GM21390 (cell line): Measurements from ENCODE around the gene ZNF48.

Experiments
- ATAC-seq: cut with Tn5 transposase; IDR thresholded peaks from one replicate; pipeline ENCODE4 v1.9.1; 2021; ENCODE audit not compliant: unreplicated experiment

ZNF48 gene

DNA sequence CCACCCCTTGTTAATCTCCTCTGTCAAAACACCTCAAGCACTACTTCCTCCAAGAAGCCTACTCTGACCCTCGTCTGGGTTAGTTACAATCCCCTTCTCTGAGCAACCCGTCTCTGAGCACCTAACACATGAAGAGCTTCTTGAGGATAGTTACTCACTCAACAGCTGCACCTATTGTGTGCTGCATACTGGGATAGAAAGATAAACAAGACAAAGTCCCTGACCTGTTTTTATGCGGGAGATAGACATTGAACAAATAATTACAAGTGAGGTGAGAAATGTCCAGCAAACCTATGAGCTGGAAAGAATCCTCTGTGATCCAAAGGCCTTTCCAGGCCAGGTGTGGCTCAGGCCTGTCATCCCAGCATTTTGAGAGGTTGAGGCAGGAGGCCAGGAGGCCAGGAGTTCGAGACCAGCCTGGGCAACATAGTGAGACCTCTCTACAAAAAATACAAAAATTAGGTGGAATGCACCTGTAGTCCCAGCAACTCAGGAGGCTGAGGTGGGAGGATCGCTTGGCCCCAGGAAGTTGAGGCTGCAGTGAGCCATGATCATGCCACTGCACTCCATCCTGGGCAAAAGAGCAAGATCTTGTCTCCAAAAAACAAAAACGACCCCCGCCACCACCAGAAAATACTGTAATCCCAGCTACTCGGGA lies 6.7 kb downstream of the ZNF48 start:
- no peak for ATAC-seq

DNA sequence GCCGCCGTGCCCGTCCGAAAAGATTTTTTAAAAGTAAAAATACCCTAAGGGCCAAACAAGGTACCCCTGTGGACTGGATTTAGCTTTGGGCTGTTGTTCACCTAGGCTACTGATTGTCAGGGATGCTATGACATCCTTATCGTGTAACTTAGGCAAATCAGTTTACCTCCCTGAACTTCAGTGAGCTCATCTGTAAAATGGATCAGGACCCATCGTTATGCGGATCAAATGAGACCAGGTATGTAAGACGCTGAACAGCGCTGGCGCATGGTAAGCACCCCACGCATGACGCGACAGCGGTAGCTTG lies 11.5 kb downstream of the ZNF48 start:
- no peak for ATAC-seq

DNA sequence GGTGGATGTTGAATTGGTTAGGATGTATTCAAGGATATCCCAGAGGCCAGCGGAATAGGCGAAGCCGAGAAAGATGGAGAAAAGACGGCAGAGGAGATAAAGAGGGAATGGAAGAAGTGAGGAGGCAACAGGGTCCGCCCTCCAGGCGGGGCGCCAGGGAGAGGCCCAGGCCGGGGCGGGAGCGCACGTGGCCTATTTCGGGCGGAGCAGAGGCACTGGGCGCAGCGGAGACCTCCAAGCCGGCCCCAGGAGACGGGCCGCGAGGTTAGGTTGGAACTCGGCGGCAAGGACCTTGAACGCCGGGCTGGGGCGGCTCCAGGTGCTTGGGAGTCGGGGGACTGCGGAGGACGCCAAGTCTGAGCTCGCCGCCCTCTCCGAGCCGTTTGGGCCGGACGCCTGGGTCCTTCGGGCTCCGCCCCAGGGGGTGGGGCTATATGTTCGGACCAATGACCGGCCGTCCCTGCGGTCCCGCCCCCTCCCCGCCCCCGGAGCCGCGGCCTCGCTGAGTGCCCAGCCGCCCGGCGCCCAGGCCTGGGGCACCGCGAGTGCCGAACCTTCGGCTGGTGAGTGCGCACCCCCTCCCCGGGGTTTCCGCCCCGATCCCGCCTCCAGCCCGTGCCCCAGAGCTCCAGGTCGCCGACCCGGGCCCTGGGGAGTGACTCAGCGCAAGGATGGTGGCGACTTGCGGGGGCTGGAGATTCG lies 12.0 kb downstream of the ZNF48 start, which contains the start of gene ZNF771:
Gene ZNF771, plus strand, starts transcription at position 505 of the 702 bp plus-strand sequence. CDS start 448 bp downstream, outside the sequence.
- peak; percentile 80 for ATAC-seq

DNA sequence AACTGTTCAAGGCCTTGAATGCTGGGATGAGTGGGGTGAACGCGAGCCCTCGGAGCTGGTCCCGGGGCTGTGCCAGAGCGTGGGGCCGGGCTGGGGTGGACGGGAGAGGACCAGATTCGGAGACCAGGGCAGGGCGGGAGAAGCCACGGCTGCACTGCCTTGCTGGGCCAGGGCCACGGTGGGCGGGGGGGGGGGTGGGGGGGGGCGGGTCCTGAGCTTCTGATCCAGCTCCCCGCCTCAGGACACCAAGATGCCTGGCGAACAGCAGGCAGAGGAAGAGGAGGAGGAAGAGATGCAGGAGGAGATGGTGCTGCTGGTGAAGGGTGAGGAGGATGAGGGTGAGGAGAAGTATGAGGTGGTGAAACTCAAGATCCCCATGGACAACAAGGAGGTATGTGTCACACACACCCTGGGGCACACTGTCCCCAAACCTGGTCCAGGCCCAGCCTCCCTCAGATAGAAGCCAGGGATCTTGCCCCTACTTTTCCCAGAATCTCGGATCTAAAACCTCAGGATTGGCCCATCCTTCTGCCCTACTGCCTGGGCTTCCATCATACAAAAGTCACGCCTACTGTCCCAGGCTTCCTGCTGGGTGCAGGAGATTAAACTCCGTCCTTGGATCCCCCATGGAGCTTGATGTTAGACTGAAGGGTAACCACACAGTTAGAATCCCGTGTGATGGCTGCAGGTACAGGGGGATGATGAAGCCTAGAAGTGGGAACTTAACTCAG lies 12.7 kb downstream of the ZNF48 start:
- no peak for ATAC-seq

DNA sequence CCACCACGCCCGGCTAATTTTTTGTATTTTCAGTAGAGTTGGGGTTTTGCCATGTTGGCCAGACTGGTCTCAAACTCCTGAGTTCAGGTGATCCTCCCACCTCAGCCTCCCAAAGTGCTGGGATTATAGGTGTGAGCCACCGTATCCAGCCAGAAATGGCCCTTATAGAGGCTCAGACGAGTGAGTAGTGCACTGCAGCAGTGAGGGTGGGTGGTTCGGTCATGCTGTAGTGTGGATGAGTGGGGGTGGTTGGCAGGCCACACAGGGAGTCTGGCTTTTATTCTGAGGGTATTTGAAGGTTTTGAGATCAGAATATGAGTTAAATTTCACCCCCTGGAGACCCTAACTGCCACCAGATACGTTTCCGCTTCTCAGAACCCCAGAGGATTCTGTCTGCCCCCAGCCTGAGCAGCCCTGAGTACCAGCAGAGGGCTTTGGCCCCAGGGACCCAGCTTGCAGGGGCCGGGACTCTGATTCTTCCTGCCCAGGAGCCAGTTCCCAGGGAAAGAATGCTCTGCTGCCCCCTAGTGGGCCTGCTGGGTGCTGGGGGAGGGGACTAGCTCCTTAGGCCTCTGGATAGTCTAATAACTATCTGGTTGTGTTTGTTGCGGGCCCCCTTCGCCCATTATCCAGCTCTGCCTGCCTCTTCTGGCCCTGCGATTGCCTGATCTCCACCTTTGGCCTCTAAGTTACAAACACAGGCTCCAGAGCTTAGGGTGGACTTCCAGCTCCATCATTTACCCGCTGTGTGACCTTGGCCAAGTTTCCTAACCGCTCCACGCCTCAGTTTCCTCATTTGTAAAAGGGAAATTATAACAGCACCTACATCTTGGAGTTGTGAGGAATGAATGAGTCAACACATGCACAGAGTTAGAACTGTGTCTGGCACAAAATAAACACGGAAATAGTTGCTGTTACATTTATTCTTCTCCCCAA lies 14.2 kb downstream of the ZNF48 start:
- ATAC-seq = no peak

DNA sequence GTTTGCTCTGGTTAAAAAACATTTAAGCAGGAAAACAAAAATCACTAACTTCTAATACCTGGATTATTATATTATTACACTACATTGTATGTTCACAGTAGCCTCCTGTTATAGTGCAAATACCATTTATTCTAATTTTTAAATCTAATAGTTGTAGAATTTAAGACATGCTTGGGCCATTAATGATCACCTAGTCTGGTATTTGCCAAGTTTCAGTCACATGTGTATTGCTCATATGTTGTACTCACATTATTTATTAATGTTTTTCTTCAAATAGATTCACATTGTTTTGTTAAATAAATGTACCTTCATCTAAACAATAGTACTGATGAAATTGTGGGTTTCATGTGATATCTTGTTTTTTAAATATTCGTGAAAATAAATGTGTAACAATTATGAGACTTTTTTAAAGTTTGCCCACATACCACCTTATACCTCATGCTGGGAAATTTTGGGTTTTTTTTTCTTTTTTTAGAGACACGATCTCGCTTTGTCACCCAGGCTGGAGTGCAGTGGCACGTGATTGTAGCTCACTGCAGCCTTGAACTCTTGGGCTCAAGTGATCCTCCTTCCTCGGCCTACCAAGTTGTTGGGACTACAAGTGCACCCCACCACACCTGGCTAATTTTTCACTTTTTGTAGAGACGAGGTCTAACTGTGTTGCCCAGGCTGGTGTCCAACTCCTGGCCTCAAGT lies 18.0 kb downstream of the ZNF48 start:
- no peak for ATAC-seq

DNA sequence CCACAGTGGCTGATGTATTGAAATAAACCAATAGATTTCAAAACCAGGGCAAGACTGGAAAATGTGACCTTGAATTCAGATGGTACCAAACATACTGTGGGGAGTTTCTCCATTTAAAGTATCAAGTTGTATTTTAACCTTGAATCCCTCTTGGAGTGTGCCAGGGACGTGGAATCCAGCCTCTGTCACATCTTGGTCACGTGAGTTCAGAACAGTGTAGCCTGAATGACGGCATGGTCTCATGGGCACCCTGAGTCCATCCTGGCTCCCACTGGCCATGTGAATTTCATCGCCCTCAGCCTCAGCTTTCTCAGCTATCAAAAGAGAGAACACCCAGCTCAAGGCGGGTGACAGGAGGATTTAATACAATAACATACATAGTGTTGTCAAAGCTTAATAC lies 18.9 kb downstream of the ZNF48 start:
- no peak for ATAC-seq

DNA sequence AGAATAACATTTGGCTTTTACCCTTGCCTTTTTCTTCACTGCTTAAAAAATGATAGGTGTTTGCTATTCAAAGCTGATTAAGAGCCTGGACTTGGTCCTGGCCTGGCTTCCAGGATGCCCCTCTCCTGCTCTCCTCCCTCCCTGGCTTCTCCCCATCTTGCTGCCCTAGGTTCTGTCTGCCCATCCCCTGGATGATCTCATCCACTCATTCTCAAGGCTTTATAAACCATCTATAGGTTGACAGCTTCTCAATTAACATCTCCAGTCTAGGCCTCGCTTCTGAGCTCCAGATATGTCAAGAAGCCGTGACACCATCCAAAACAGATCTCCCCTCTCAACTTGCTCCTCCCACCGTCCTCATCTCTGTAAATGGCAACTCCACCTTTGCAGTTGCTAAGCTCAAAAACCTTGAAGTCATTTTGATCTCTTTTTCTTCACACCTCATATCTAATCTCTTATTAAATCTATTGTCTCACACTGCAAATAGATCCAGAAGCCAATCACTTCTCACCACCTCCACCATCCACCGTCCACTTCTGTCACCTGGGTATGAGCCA lies 20.9 kb downstream of the ZNF48 start:
- ATAC-seq = no peak

DNA sequence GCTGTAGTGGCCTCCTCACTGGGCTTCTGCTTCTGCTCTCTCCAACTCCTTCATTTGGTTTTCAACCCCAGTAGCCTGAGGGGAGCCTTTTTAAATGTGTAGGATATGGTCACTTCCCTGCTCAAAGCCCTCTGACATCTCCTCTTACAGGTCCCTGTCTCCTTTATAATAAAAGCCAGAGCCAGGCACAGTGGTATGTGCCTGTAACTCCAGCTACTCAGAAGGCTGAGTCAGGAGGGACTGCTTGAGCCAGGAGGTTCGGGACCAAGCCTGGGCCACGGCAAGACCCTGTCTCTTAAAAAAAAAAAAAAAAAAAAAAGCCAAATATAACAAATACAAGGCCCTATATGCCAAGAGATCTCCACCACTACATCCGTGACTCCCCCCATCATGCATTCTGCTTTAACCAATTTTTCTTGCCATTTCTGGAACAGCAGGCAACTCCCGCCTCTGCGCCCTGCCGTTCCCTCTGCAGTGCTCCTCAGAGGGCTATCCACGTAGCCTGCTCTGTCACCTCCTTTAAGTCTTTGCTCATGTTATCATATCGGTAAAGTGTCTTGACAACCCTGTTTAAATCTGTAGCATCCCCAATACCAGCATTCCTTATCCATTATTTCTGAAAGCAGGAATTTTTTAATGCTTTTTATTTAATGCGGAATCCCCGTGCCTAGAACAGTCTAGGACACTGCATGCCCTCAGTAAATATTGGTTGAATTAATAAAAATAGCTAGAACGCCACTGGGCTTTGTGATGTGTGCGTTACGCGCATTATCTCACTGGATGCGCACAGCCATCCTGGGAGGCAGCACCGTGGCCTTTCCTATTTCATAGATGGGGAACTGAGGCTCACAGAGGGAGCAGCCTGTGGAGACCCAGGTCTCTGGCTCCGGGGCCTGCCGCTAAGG lies 21.7 kb downstream of the ZNF48 start:
- ATAC-seq = no peak

DNA sequence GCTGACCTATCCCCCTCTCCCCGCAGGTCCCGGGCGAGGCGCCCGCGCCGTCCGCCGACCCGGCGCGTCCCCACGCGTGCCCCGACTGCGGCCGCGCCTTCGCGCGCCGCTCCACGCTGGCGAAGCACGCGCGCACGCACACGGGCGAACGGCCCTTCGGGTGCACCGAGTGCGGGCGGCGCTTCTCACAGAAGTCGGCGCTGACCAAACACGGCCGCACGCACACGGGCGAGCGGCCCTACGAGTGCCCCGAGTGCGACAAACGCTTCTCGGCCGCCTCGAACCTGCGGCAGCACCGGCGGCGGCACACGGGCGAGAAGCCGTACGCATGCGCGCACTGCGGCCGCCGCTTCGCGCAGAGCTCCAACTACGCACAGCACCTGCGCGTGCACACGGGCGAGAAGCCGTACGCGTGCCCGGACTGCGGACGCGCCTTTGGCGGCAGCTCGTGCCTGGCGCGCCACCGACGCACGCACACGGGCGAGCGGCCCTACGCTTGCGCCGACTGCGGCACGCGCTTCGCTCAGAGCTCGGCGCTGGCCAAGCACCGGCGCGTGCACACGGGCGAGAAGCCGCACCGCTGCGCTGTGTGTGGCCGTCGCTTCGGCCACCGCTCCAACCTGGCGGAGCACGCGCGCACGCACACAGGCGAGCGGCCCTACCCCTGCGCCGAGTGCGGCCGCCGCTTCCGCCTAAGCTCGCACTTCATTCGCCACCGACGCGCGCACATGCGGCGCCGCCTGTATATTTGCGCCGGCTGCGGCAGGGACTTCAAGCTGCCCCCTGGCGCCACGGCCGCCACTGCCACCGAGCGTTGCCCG lies 22.5 kb downstream of the ZNF48 start:
- ATAC-seq = peak; percentile 77

DNA sequence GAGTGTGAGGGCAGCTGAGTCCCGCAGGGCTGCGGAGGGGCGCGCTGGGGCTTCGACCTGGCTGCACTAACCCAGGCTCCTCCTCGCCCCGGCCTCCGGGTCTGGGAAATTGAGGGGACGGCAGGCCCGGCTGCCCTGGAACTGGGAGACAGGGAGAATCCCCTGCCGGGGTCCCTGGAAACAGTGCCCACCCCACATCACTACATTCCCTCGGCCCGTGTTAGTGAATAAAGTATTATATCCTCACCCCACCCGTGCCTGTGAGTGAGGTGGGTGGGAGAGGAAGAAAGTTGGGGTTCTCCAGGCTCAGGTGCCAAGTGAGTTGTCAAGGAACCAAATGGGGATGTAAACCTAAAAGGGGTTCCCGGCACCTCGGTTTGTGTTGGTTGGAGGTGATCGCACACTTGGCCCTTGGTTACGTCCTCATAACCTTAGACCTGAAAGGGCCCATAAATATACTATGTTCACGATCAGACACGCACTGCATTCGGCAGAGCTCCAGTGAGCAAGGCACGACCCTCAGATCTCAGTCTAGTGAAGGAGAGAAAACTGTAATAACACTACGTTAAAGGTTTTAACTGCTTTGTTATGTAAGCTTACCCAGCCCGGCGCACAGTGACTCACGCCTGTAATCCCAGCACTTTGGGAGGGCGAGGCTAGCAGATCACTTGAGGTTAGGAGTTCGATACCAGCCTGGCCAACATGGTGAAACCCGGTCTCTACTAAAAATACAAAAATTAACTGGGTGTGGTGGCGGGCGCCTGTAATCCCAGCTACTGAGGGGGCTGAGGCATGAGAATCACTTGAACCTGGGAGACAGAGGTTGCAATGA lies 23.3 kb downstream of the ZNF48 start:
- ATAC-seq = no peak

DNA sequence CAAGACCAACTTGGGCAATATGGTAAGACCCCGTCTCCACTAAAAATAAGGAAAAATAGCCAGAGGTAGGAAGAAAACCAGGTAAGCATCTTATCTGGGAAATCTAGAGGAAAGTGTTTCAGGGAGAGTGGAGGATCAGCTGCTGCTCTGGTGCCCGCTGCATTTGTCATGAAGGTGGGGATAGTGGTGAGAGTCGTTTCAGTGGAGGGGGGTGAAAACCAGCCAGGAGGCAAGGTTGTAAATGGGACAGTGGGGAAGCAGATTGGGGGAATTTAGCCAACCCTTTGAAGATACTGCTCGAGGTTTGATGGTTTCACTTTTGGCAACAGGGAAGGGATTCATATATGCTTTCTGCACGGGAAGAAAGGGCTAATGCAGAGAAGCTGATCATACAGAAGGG lies 25.8 kb downstream of the ZNF48 start:
- ATAC-seq = no peak

DNA sequence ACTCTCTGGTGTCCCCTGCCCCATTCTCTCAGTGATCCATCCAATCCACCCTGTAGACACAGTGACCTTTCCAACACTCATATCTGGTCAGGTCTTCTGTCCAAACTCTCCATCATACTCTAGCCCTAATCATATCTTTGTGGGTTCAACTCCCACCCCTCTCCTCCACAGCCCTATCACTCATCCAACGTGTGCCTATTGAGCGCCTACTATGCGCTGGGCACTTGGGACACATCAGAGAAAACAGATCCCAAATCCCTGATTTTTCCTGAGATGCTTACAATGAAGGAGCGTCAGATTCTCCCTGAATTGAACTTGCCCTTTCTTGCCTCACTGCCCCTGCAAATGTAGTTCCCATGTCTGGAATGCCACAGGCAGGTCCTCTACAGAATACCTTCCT lies 32.8 kb downstream of the ZNF48 start:
- no peak for ATAC-seq

DNA sequence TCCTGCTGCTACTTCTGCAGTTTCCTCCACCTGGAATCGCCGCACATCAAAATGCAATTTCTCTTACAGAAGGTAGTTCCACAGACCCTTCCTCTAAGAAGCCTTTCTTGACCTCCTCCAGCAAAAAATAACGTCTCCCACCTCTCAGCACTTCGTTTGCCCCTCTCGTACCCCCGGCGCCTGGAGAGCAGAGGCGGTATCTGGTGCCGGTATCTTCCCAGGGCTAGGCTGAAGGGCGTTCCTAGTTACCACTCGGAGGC lies 34.1 kb downstream of the ZNF48 start:
- no peak for ATAC-seq

DNA sequence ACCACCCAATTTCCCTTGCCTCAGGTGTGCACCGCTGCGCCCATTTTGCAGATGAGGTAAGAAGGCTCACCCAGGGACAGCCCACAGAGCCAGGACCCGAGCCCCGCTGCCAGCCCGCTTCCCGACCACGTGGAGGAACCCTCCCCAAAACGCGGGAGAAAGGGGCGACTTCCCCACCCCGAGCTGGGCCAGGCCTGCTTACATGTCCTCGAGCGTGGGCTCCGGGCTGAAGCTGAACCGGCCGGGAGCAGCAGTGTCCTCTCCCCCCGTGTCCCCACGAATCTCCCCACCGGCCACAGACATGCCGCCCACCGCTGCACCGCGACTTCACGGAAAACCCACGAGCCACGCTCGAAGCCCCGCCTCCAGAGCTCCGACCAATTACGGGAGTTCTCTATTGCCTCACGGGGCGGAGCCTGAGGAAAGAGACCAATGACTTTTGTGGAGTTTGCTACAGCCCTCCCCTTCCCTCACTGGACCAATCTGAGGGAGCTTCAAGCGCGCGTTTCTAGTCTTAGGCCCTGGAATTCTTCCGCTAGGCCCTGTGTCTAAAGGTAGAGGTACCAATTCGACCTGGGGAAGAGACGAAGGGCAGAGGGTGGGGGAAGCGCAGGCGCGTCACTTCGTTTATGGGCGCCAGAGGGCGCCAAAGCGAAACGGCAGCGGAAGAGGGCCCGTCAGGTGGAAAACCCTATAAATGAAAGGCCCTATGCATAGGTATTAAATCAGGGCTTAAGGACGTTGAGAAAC lies 34.6 kb downstream of the ZNF48 start, which contains the start of gene DCTPP1:
Gene DCTPP1, minus strand, starts transcription at position 353 of the 750 bp plus-strand sequence. Its CDS starts 50 bp downstream, at position 303.
- peak; percentile 97 for ATAC-seq

DNA sequence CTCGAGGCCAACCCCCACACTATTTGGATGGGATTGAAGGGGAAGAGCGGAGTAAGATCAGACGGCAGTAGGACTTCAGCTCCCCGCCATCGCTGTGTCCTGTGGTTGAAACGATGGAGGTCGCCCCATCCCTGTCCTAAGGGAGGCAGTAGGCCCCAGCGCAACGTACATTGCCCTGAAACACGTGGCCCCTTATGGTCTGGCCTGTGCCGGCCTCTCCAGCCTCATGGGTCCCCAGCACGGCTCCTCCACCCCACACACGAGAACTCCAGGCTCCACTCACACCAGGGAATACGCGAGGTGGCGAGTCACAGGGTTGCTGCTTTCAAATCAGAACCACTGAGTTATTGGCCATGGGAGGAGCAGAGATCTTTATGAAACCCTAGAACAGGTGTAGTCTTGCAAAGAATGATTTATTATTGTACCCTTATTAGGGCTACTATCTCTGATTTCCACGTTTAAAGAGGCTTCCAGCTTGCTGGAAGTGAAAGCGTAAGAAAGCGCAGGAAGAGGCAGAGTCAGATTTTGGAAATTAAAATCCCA lies 35.3 kb downstream of the ZNF48 start:
- peak; percentile 14 for ATAC-seq

DNA sequence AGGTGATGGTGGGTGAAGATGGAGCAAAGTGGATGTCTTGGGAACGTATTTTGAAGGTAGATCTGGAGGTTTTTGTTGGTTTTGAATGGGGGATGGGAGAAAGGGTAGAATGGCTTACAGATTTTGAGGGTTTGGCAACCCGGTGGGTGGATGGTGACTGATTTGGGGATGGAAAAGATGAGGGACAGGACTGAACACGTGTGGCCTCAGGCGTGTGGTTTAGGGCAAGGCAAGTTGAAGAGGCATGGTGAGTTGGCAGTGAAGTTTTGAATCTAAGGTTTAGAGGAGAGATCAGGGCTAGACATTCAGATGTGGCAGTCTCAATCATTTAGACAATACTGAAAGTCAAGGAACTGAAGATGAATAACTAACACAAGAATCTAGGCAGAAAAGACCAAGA lies 39.6 kb downstream of the ZNF48 start:
- no peak for ATAC-seq
